DOHH2 (cell line): Measurements from ENCODE around the gene PDE1C.
"Not testable (repeated sequence)": the region's sequence is repeated elsewhere in the genome, so short reads cannot be mapped to it uniquely, and the experiment has no call there.

Experiments
- H3F3A ChIP-seq: fragments of 200-600 bp; sonication (generic), shearing (Covaris generic); 2 replicates; pipeline ENCODE4 v1.6.0; 2016; ENCODE audit warnings: antibody characterized with exemption, mild to moderate bottlenecking; ENCODE audit not compliant: control insufficient read depth, insufficient read depth
- H3K27ac ChIP-seq: fragments of 200-600 bp; sonication (generic); 2 replicates; pipeline ENCODE4 v1.5.1; 2014; ENCODE audit warnings: low read depth, mild to moderate bottlenecking, low read length, moderate library complexity
- H3K27me3 ChIP-seq: fragments of 200-600 bp; sonication (generic); 2 replicates; pipeline ENCODE4 v1.6.1; 2014; ENCODE audit warnings: mild to moderate bottlenecking, low read length, mixed read lengths; ENCODE audit not compliant: control insufficient read depth
- H3K36me3 ChIP-seq: fragments of 200-600 bp; sonication (generic); 2 replicates; pipeline ENCODE4 v1.6.1; 2014; ENCODE audit warnings: mild to moderate bottlenecking, low read length, moderate library complexity, mixed read lengths; ENCODE audit not compliant: control insufficient read depth
- H3K4me1 ChIP-seq: fragments of 200-600 bp; sonication (generic); 2 replicates; pipeline ENCODE4 v1.6.1; 2014; ENCODE audit warnings: mild to moderate bottlenecking, low read length, mixed read lengths; ENCODE audit not compliant: control insufficient read depth
- H3K4me2 ChIP-seq: fragments of 200-600 bp; sonication (generic); 2 replicates; pipeline ENCODE4 v1.6.0; 2014; ENCODE audit warnings: mild to moderate bottlenecking, low read length, moderate library complexity
- H3K4me3 ChIP-seq: fragments of 200-600 bp; sonication (generic); 2 replicates; pipeline ENCODE4 v1.5.1; 2014; ENCODE audit warnings: mild to moderate bottlenecking, low read length, mixed read lengths
- H3K79me2 ChIP-seq: fragments of 200-600 bp; sonication (generic); 2 replicates; pipeline ENCODE4 v1.6.1; 2014; ENCODE audit warnings: mild to moderate bottlenecking, low read length, mixed read lengths; ENCODE audit not compliant: control insufficient read depth
- H3K9me2 ChIP-seq: fragments of 200-600 bp; sonication (generic); replicated peaks from 2 replicates; pipeline ENCODE4 v1.6.1; 2014; ENCODE audit warnings: mild to moderate bottlenecking, low read length, mixed read lengths; ENCODE audit not compliant: control insufficient read depth
- H3K9me3 ChIP-seq: fragments of 200-600 bp; sonication (generic); 2 replicates; pipeline ENCODE4 v1.6.1; 2014; ENCODE audit warnings: antibody characterized with exemption, low read length, mixed read lengths; ENCODE audit not compliant: control insufficient read depth, insufficient read depth
- H4K20me1 ChIP-seq: fragments of 200-600 bp; sonication (generic); 2 replicates; pipeline ENCODE4 v1.6.0; 2014; ENCODE audit warnings: low read depth, mild to moderate bottlenecking, antibody characterized with exemption, low read length, moderate library complexity; ENCODE audit not compliant: control insufficient read depth, insufficient read depth
- CTCF ChIP-seq: fragments of 200-600 bp; sonication (generic); IDR thresholded peaks from one replicate; pipeline ENCODE4 v1.5.1; 2014; ENCODE audit warnings: antibody characterized with exemption, mild to moderate bottlenecking, low read depth, low read length; ENCODE audit not compliant: poor library complexity, severe bottlenecking
- EZH2phosphoT487 ChIP-seq: fragments of 200-600 bp; sonication (generic); IDR thresholded peaks from 2 replicates; pipeline ENCODE4 v1.6.1; 2017; ENCODE audit warnings: borderline replicate concordance, mild to moderate bottlenecking, antibody characterized with exemption, low read length, moderate library complexity, mixed read lengths

PDE1C gene

GRCh38 chr7:32078824-32079223 is 8.6 kb upstream of the PDE1C start:
- Histone ChIP-seq H3F3A (no peaks in the 10 kb centered on the region), H3K9me3 (no peaks in the 10 kb centered on the region), H3K27me3 (no peaks in the 10 kb centered on the region), H3K36me3 (no peaks in the 10 kb centered on the region), H3K4me3 (no peak overlapping the region), H3K4me1 (no peaks in the 10 kb centered on the region), H4K20me1 (no peaks in the 10 kb centered on the region), H3K79me2 (no peaks in the 10 kb centered on the region), H3K27ac (no peak overlapping the region), H3K4me2 (no peak overlapping the region), H3K9me2 (no peaks in the 10 kb centered on the region)
- TF ChIP-seq CTCF (no peak), EZH2phosphoT487 (no peak)

GRCh38 chr7:32077806-32078205 is 7.6 kb upstream of the PDE1C start:
- no peaks in the 10 kb centered on the region for H3K79me2 ChIP-seq
- H3K27ac ChIP-seq: no peak overlapping the region
- H3K9me2 ChIP-seq: no peaks in the 10 kb centered on the region
- H3K27me3 ChIP-seq: no peaks in the 10 kb centered on the region
- H3K9me3 ChIP-seq: no peaks in the 10 kb centered on the region
- H3K4me1 ChIP-seq: no peaks in the 10 kb centered on the region
- no peaks in the 10 kb centered on the region for H3F3A ChIP-seq
- H3K36me3 ChIP-seq: no peaks in the 10 kb centered on the region
- TF ChIP-seq EZH2phosphoT487 (no peak), CTCF (no peak)
- no peaks in the 10 kb centered on the region for H4K20me1 ChIP-seq
- no peak overlapping the region for H3K4me3 ChIP-seq
- H3K4me2 ChIP-seq: no peak overlapping the region

- H3K9me3 ChIP-seq, H3K36me3 ChIP-seq, H4K20me1 ChIP-seq, H3K79me2 ChIP-seq, H3K27ac ChIP-seq, H3K4me3 ChIP-seq, H3K4me2 ChIP-seq, H3K4me1 ChIP-seq, H3F3A ChIP-seq, H3K27me3 ChIP-seq, H3K9me2 ChIP-seq: not testable (repeated sequence)
These were observed 6.6 kb upstream of the PDE1C start for GRCh38 chr7:32076802-32077201.

- TF ChIP-seq CTCF: no peak
- no peak for TF ChIP-seq EZH2phosphoT487
- Histone ChIP-seq H3K36me3 (no peaks in the 10 kb centered on the region), H3K27me3 (no peaks in the 10 kb centered on the region), H3K79me2 (no peaks in the 10 kb centered on the region), H3K27ac (no peak overlapping the region), H3F3A (no peaks in the 10 kb centered on the region), H3K9me3 (no peaks in the 10 kb centered on the region), H3K9me2 (no peaks in the 10 kb centered on the region), H3K4me2 (no peak overlapping the region), H4K20me1 (no peaks in the 10 kb centered on the region), H3K4me3 (no peak overlapping the region), H3K4me1 (no peaks in the 10 kb centered on the region)
These were observed 5.4 kb upstream of the PDE1C start for GRCh38 chr7:32075612-32076011.
